ENCODE results near the gene ZMAT5.

- TF ChIP-seq CTCF (IDR thresholded peaks at IDR 0.05 in 2 of 3, conservative IDR thresholded peaks at IDR 0.05 in 1 of 3; ENCODE audit: borderline replicate concordance in 1 of 3, insufficient read depth in 1 of 3, low read depth in 2 of 3, low read length in 2 of 3) = no peak
- no peak for TF ChIP-seq EZH2phosphoT487 (IDR thresholded peaks at IDR 0.05; ENCODE audit: borderline replicate concordance)
These were observed 51.1 kb downstream of the ZMAT5 start for GRCh38 chr22:29715705-29716104.
